GM23338 (cell line): ENCODE measurements around the gene TRIP10.

Experiments used
- CREB1 ChIP-seq: fragments of 250-450 bp; sonication (Bioruptor Pico); IDR thresholded peaks from 2 replicates; pipeline ENCODE4 v1.5.0; 2020; ENCODE audit warnings: low read depth, mild to moderate bottlenecking, moderate library complexity
- EZH2 ChIP-seq: fragments of 200-600 bp; sonication (generic); IDR thresholded peaks from one replicate; pipeline ENCODE4 v1.8.0; 2017; ENCODE audit warnings: antibody characterized with exemption, mild to moderate bottlenecking, low read depth; ENCODE audit not compliant: unreplicated experiment
- EZH2phosphoT487 ChIP-seq: fragments of 200-600 bp; sonication (generic); IDR thresholded peaks from one replicate; pipeline ENCODE4 v1.8.1; 2018; ENCODE audit warnings: antibody characterized with exemption; ENCODE audit not compliant: unreplicated experiment
- POLR2AphosphoS5 ChIP-seq: IDR thresholded peaks from 2 replicates; pipeline ENCODE4 v1.6.1; 2016; ENCODE audit warnings: antibody characterized with exemption, low read depth
- REST ChIP-seq: IDR thresholded peaks from one replicate; pipeline ENCODE4 v1.6.1; 2018; ENCODE audit warnings: antibody characterized with exemption; ENCODE audit not compliant: unreplicated experiment
- ZNF114 ChIP-seq: fragments of 250-450 bp; sonication (Bioruptor Pico); IDR thresholded peaks from 2 replicates; pipeline ENCODE4 v1.5.0; 2020; ENCODE audit warnings: mild to moderate bottlenecking, moderate library complexity
- TF ChIP-seq, protein P1 (sequence below), 2 experiments: fragments of 200-600 bp in 1 of 2; sonication (generic) in 1 of 2; conservative IDR thresholded peaks; 2 replicates each; pipeline versions ENCODE4 v1.5.1 to v1.6.1; 2016 to 2017; ENCODE audit warnings: antibody characterized with exemption in 2 of 2, low read depth in 2 of 2, mild to moderate bottlenecking in 2 of 2, moderate library complexity in 1 of 2
- TF ChIP-seq, protein P2 (sequence below): IDR thresholded peaks from 2 replicates; pipeline ENCODE4 v1.6.1; 2016; ENCODE audit warnings: antibody characterized with exemption

DNA sequence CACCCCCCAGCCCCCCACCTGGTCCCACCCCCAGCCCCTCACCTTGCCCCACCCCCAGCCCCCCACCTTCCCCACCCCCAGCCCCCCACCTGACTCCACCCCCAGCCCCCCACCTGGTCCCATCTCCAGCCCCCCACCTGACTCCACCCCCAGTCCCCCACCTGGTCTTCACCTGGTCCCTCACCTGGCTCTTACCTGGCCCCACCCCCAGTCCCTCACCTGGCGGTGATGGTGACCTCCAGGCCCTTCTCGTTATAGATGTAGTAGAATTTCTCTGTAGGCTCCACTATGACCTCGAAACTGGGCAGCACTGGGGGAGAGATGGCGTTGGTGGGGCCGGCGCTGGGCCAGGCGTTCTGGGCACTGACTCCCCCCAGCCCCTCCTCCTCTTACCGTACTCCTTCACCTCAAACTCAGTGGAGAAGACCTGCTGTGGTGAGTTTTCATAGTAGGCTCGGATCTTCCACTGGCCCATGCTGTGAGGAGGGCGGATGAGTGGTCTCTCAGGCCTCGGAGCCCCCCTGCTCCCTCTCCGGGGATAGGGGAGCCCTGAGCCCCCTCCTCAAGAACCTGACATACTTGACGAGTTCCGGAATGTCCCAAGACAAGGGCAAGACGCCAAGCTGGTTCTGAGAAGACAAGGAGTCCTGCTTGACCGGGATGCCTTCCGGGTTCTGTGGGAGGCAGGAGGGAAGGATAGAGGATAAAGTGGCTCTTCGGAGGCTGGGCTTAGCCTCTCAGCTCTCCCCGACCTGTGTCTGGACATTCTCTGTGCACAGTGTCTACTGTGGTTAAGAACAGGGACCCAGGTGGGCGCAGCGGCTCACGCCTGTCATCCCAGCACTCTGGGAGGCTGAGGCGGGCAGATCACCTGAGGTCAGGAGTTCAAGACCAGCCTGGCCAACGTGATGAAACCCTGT is 25.4 kb upstream of the TRIP10 start:
- TF ChIP-seq REST (no peak), CREB1 (no peak), POLR2AphosphoS5 (no peak), EZH2 (no peak), EZH2phosphoT487 (no peak), ZNF114 (CRISPR knock-in tag) (no peak)
- TF ChIP-seq, protein P1, sequence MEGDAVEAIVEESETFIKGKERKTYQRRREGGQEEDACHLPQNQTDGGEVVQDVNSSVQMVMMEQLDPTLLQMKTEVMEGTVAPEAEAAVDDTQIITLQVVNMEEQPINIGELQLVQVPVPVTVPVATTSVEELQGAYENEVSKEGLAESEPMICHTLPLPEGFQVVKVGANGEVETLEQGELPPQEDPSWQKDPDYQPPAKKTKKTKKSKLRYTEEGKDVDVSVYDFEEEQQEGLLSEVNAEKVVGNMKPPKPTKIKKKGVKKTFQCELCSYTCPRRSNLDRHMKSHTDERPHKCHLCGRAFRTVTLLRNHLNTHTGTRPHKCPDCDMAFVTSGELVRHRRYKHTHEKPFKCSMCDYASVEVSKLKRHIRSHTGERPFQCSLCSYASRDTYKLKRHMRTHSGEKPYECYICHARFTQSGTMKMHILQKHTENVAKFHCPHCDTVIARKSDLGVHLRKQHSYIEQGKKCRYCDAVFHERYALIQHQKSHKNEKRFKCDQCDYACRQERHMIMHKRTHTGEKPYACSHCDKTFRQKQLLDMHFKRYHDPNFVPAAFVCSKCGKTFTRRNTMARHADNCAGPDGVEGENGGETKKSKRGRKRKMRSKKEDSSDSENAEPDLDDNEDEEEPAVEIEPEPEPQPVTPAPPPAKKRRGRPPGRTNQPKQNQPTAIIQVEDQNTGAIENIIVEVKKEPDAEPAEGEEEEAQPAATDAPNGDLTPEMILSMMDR (conservative IDR thresholded peaks at IDR 0.05; ENCODE audit: low read depth in 2 of 2): no peak
- TF ChIP-seq, protein P2, sequence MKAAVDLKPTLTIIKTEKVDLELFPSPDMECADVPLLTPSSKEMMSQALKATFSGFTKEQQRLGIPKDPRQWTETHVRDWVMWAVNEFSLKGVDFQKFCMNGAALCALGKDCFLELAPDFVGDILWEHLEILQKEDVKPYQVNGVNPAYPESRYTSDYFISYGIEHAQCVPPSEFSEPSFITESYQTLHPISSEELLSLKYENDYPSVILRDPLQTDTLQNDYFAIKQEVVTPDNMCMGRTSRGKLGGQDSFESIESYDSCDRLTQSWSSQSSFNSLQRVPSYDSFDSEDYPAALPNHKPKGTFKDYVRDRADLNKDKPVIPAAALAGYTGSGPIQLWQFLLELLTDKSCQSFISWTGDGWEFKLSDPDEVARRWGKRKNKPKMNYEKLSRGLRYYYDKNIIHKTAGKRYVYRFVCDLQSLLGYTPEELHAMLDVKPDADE: no peak
